Measurements from ENCODE around the gene ZNF236. TPM values are rescaled to one million over a fixed set of nuclear protein-coding genes. Genes with fewer than 3 reads are reported as not detected.

ZNF236 gene
- total and polyA plus RNA-seq, 2 of the 8 experiments (the other 6 are each of a cell fraction or from before 2014, with no cell fraction given) = 6.7 to 14.5 TPM

DNA sequence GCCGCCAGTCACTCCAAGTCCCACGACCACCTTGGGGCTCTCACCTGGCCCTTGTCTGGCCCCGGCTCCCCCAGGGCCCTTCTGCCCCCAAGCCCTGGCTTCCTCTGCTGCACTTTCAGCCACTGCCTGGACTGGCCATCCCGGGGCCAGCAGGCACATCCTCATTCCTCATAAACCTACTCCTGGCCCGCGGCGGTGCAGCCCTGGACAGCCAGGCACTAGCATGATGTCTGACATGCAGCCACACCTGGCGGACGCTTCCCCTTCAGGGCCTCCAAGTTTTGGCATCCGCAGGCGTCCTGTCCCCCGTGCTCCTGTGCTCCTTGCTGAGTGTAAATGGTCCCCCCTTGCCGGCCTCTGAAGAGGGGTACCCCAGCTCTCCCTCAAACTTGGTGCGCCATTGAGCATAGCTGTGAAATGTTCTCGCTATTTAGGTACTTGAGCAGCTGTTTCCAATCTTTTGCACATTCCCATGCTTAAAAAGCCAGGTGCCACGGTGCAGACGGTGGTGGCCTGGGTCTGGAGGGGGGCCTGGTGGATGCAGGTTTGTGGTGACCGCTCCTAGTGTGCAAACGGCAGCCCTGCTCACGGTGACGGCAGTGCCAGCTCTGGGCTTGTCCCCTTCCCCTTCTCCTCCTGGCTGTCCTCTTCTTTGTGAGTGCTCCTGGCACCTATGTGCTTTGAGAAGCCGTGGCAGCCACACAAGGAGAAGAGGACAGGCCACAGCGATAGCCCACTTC is 186.4 kb downstream of the ZNF236 start:
- no peak overlapping the region for H3K4ac ChIP-seq (replicated peaks; ENCODE audit: insufficient read length, low read depth, low read length)
- H2BK120ac ChIP-seq (replicated peaks; ENCODE audit: low read depth, low read length) = no peak overlapping the region
- no peaks in the 10 kb centered on the region for H3K36me3 ChIP-seq (ENCODE audit: control insufficient read depth in 2 of 4, insufficient read depth in 4 of 4, low read length in 3 of 4)
- no peak overlapping the region for H2BK5ac ChIP-seq (ENCODE audit: low read depth, low read length)
- H4K91ac ChIP-seq (replicated peaks; ENCODE audit: insufficient read length, low read length) = no peak overlapping the region
- H3K27me3 ChIP-seq (replicated peaks in 1 of 4; ENCODE audit: control insufficient read depth in 3 of 4, extremely low read depth in 1 of 4, insufficient read depth in 3 of 4, low read length in 3 of 4) = no peaks in the 10 kb centered on the region; a peak in 1 of 7 replicates
- no peaks in the 10 kb centered on the region for H3K79me1 ChIP-seq (ENCODE audit: low read depth, low read length)
- H3K27ac ChIP-seq (ENCODE audit: low read depth, low read length) = no peak overlapping the region
- no peak overlapping the region for H4K5ac ChIP-seq (ENCODE audit: insufficient read length, low read depth, low read length)
- no peak overlapping the region for H3K4me3 ChIP-seq (ENCODE audit: extremely low read depth in 1 of 4, insufficient read depth in 2 of 4, low read depth in 3 of 4, low read length in 4 of 4)
- no peak for DNase-seq (ENCODE audit: low read depth in 1 of 2, low spot score in 2 of 2)
- CTCF ChIA-PET (ENCODE audit: partially characterized antibody) = interaction anchor here (0.8 to 7.5 kb wide), 9 partner anchors 9 to 203 kb away, joined by 3 to 33 read pairs (median 3); no protein-coding TSS in a partner anchor
- H2AFZ ChIP-seq (ENCODE audit: low read length) = no peak overlapping the region
- no peaks in the 10 kb centered on the region for H3K9me3 ChIP-seq (ENCODE audit: insufficient read depth in 2 of 2, low read depth in 1 of 2, low read length in 1 of 2)
- no peak overlapping the region; the same call in 1 of the 2 replicates for H2BK12ac ChIP-seq (ENCODE audit: low read depth, low read length)
- H4K8ac ChIP-seq (ENCODE audit: extremely low read depth, insufficient read depth, low read length) = peak overlapping the region; percentile 20
- H3K18ac ChIP-seq (ENCODE audit: extremely low read depth, low read length) = no peak overlapping the region
- 0 out of 2 replicates have a peak overlapping the region, but pooled peaks have one; percentile 46 for H2BK15ac ChIP-seq (ENCODE audit: low read length)
- POLR2A ChIA-PET (ENCODE audit: partially characterized antibody) = no interaction called here
- 93% methylated on average over 19 of the region's 23 CpGs; no CpG with 5 or more reads in 1 of the 2 experiments for WGBS, 2 experiments (ENCODE audit: extremely low coverage in 1 of 2, insufficient coverage in 1 of 2, insufficient read length in 1 of 2, insufficient replicate concordance in 2 of 2, low coverage in 1 of 2, low lambda C conversion rate in 2 of 2, missing lambda C conversion rate in 1 of 2)
- no peak overlapping the region for H3K9ac ChIP-seq (replicated peaks in 1 of 4; ENCODE audit: extremely low read depth in 1 of 4, low read depth in 3 of 4, low read length in 3 of 4)
- H3K23ac ChIP-seq (ENCODE audit: insufficient read length) = no peak overlapping the region
- H3K23me2 ChIP-seq (ENCODE audit: low read depth, low read length) = no peaks in the 10 kb centered on the region
- H3K56ac ChIP-seq (replicated peaks; ENCODE audit: insufficient read length, low read depth, low read length) = no peak overlapping the region
- FAIRE-seq = no peak
- H3K14ac ChIP-seq (ENCODE audit: insufficient read length) = no peak overlapping the region
- H2AK5ac ChIP-seq (ENCODE audit: low read depth, low read length) = no peak overlapping the region
- no peaks in the 10 kb centered on the region for H4K20me1 ChIP-seq (replicated peaks in 1 of 2; ENCODE audit: control insufficient read depth in 1 of 2, insufficient read depth in 2 of 2, low read length in 2 of 2)
- no peaks in the 10 kb centered on the region for H3K79me2 ChIP-seq (ENCODE audit: control insufficient read depth in 1 of 2, insufficient read depth in 2 of 2, low read length in 2 of 2)
- peaks cover 1 to 15% (median 8%) of the 10 kb centered on the region in 4 experiments; a peak in 5 of 7 replicates for H3K4me1 ChIP-seq (replicated peaks in 1 of 4; ENCODE audit: control insufficient read depth in 3 of 4, insufficient read depth in 4 of 4, low read length in 3 of 4)
- H3K4me2 ChIP-seq (ENCODE audit: insufficient read depth in 1 of 2, low read depth in 2 of 2, low read length in 2 of 2) = no peak overlapping the region
- H2BK20ac ChIP-seq (ENCODE audit: low read length) = no peak overlapping the region
- TF ChIP-seq EZH2 (IDR thresholded peaks at IDR 0.05; ENCODE audit: low read depth, low read length, severe bottlenecking) (no peak), MAFK (IDR thresholded peaks at IDR 0.05; ENCODE audit: low read depth, low read length) (no peak), TCF12 (IDR thresholded peaks at IDR 0.05; ENCODE audit: low read depth, low read length) (no peak), HDAC2 (IDR thresholded peaks at IDR 0.05; ENCODE audit: borderline replicate concordance in 1 of 2, low read depth in 2 of 2, low read length in 2 of 2) (no peak), TBP (IDR thresholded peaks at IDR 0.05; ENCODE audit: low read depth, low read length) (no peak), SRF (IDR thresholded peaks at IDR 0.05; ENCODE audit: low read depth, low read length) (no peak), RFX5 (IDR thresholded peaks at IDR 0.05; ENCODE audit: borderline replicate concordance, low read depth, low read length) (no peak), BCL11A (IDR thresholded peaks at IDR 0.05; ENCODE audit: low read depth in 2 of 2, low read length in 2 of 2) (no peak), PHF8 (conservative IDR thresholded peaks at IDR 0.05; ENCODE audit: low read depth, low read length) (no peak), CTBP2 (IDR thresholded peaks at IDR 0.05; ENCODE audit: borderline replicate concordance, insufficient read depth, insufficient read length, low read length) (no peak), NRF1 (IDR thresholded peaks at IDR 0.05; ENCODE audit: low read depth, low read length) (no peak)
- TF ChIP-seq, protein P1, sequence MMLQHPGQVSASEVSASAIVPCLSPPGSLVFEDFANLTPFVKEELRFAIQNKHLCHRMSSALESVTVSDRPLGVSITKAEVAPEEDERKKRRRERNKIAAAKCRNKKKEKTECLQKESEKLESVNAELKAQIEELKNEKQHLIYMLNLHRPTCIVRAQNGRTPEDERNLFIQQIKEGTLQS (IDR thresholded peaks at IDR 0.05; ENCODE audit: insufficient read depth, low read depth, low read length) = no peak

Data from H1 (cell line).